ENCODE measurements around the gene GNLY. TPM values are rescaled to one million over a fixed set of nuclear protein-coding genes. Genes with fewer than 3 reads are reported as not detected.

Gene GNLY
- total RNA-seq, 1 donor from 2014 or later = not detected

- Histone ChIP-seq H3K4me3 (ENCODE audit: insufficient read depth, low read depth, low read length) (no peak overlapping the region), H4K20me1 (ENCODE audit: insufficient read depth, low read length) (no peaks in the 10 kb centered on the region), H3K9me3 (ENCODE audit: insufficient read depth, low read depth, low read length) (no peaks in the 10 kb centered on the region), H3K9ac (ENCODE audit: low read length) (no peak overlapping the region), H3K79me2 (ENCODE audit: insufficient read depth, low read length) (no peaks in the 10 kb centered on the region), H3K27ac (ENCODE audit: low read depth, low read length) (no peak overlapping the region), H3K27me3 (ENCODE audit: insufficient read depth, low read length) (no peaks in the 10 kb centered on the region), H3K4me1 (ENCODE audit: insufficient read depth, low read length) (peaks cover 17% of the 10 kb centered on the region), H3K36me3 (ENCODE audit: insufficient read depth, low read length) (no peaks in the 10 kb centered on the region), H3K4me2 (ENCODE audit: low read length) (no peak overlapping the region), H2AFZ (ENCODE audit: low read depth, low read length) (no peak overlapping the region)
- no peaks in the 10 kb centered on the region for H3K9me3 Mint-ChIP-seq (ENCODE audit: unreplicated experiment)
- FAIRE-seq (no peak), DNase-seq (ENCODE audit: low read depth) (no peak)
- no peak overlapping the region for H3K4me3 Mint-ChIP-seq (ENCODE audit: unreplicated experiment)
- no peak for TF ChIP-seq EZH2 (IDR thresholded peaks at IDR 0.05; ENCODE audit: insufficient read depth, low read length)
- TF ChIP-seq, protein P1, sequence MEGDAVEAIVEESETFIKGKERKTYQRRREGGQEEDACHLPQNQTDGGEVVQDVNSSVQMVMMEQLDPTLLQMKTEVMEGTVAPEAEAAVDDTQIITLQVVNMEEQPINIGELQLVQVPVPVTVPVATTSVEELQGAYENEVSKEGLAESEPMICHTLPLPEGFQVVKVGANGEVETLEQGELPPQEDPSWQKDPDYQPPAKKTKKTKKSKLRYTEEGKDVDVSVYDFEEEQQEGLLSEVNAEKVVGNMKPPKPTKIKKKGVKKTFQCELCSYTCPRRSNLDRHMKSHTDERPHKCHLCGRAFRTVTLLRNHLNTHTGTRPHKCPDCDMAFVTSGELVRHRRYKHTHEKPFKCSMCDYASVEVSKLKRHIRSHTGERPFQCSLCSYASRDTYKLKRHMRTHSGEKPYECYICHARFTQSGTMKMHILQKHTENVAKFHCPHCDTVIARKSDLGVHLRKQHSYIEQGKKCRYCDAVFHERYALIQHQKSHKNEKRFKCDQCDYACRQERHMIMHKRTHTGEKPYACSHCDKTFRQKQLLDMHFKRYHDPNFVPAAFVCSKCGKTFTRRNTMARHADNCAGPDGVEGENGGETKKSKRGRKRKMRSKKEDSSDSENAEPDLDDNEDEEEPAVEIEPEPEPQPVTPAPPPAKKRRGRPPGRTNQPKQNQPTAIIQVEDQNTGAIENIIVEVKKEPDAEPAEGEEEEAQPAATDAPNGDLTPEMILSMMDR (IDR thresholded peaks at IDR 0.05; ENCODE audit: insufficient read depth, low read depth, low read length) = no peak
- no peaks in the 10 kb centered on the region for H3K36me3 Mint-ChIP-seq (ENCODE audit: low read depth, unreplicated experiment)
- peaks cover 4% of the 10 kb centered on the region for H3K4me1 Mint-ChIP-seq (ENCODE audit: low read depth, unreplicated experiment)
- peaks cover 27% of the 10 kb centered on the region for H3K27me3 Mint-ChIP-seq (ENCODE audit: low read depth, unreplicated experiment)
- H3K27ac Mint-ChIP-seq (ENCODE audit: unreplicated experiment) = no peak overlapping the region
Observed at GRCh38 chr2:85666435-85667316, 27.5 kb upstream of the GNLY start.

DNA sequence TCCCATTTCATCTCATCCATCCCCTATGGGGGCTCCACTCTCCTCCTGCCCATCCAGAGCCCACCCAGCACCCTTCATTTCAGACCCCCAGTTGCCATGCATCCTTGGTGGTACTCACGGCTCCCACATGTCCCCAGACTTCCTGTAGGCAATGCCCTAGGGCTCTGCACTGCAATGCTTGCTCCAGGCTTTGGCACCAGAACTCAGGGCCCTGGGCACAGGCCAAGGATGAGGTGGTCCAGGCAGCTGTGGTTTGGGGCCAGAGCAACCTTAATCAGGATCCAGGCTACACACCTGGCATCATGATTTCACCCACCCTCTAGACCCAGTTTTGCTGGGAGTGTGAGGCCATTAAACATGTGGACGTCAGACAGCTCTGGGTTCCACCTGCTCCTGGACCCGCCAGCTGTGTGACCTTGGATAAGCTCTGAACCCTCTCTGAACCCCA is 26.6 kb upstream of the GNLY start:
- Histone ChIP-seq H3K9me3 (ENCODE audit: insufficient read depth, low read depth, low read length) (no peaks in the 10 kb centered on the region), H4K20me1 (ENCODE audit: insufficient read depth, low read length) (no peaks in the 10 kb centered on the region), H2AFZ (ENCODE audit: low read depth, low read length) (no peak overlapping the region), H3K27me3 (ENCODE audit: insufficient read depth, low read length) (no peaks in the 10 kb centered on the region), H3K4me1 (ENCODE audit: insufficient read depth, low read length) (peaks cover 12% of the 10 kb centered on the region), H3K9ac (ENCODE audit: low read length) (no peak overlapping the region), H3K4me2 (ENCODE audit: low read length) (no peak overlapping the region), H3K36me3 (ENCODE audit: insufficient read depth, low read length) (no peaks in the 10 kb centered on the region), H3K4me3 (ENCODE audit: insufficient read depth, low read depth, low read length) (no peak overlapping the region), H3K79me2 (ENCODE audit: insufficient read depth, low read length) (no peaks in the 10 kb centered on the region), H3K27ac (ENCODE audit: low read depth, low read length) (no peak overlapping the region)
- H3K9me3 Mint-ChIP-seq (ENCODE audit: unreplicated experiment) = no peaks in the 10 kb centered on the region
- TF ChIP-seq EZH2 (IDR thresholded peaks at IDR 0.05; ENCODE audit: insufficient read depth, low read length) = no peak
- TF ChIP-seq, protein P1 (IDR thresholded peaks at IDR 0.05; ENCODE audit: insufficient read depth, low read depth, low read length) = no peak
- no peaks in the 10 kb centered on the region for H3K36me3 Mint-ChIP-seq (ENCODE audit: low read depth, unreplicated experiment)
- FAIRE-seq (no peak), DNase-seq (ENCODE audit: low read depth) (no peak)
- H3K4me1 Mint-ChIP-seq (ENCODE audit: low read depth, unreplicated experiment) = peaks cover 4% of the 10 kb centered on the region
- peaks cover 30% of the 10 kb centered on the region for H3K27me3 Mint-ChIP-seq (ENCODE audit: low read depth, unreplicated experiment)
- no peak overlapping the region for H3K4me3 Mint-ChIP-seq (ENCODE audit: unreplicated experiment)
- H3K27ac Mint-ChIP-seq (ENCODE audit: unreplicated experiment) = no peak overlapping the region

Measured in astrocyte (in vitro differentiated cells and primary cell).